GM21381 (cell line): ENCODE data around the gene ITPR1.
"Not testable (repeated sequence)": the region's sequence is repeated elsewhere in the genome, so short reads cannot be mapped to it uniquely, and the experiment has no call there.

ENCODE experiments used
- ATAC-seq: cut with Tn5 transposase; IDR thresholded peaks from one replicate; pipeline ENCODE4 v1.9.1; 2021; ENCODE audit warnings: mild to moderate bottlenecking, moderate library complexity; ENCODE audit not compliant: unreplicated experiment

Gene ITPR1

DNA sequence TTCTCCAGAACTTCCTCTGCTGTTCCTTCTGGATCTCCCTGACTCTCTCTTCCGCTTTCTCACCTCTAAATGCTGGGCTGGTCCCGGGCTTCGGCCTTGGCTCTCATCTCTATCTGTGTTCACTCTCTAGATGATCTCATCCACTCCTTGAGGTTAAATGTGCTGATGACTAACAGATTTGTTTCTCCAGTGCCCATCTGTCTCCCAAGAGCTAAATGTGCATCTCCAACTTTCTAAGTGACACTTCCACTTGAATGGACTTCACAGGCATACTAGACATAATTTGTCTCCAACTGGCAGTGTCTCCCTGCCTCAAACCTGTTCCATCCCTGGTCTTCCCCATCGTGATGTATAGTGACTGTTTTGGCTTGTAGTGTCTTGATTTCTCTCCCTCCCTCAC, 95.3 kb downstream of the ITPR1 start:
- ATAC-seq: no peak

DNA sequence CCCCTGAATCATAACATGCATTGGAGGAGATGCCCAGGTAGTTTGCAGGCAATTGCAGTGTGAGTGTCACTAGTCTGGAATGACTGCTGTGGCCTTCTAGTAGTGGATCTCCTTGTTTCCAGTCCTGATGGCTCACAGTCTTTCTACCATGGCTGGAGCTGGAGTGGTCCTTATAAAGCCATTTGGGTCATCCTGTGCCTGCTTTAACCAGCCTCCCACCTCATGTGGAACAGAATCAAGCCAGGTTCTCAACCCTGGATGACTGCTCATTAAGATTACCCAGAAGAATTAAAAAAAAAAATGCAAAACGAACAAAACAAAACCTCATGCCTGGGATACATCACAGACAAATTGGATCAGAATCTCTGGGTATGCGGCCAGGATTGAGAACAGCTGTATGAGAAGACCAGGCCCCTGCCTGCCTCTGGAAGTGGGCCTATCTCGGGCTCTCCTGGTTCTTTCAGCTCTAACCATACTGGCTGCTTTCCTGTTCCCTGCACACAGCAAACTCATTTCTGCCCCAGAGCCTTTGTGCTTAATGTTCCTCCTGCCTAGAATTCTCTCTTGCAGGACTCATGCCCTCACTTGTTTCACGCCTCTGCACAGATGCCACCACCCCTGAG, 96.4 kb downstream of the ITPR1 start:
- no peak for ATAC-seq

DNA sequence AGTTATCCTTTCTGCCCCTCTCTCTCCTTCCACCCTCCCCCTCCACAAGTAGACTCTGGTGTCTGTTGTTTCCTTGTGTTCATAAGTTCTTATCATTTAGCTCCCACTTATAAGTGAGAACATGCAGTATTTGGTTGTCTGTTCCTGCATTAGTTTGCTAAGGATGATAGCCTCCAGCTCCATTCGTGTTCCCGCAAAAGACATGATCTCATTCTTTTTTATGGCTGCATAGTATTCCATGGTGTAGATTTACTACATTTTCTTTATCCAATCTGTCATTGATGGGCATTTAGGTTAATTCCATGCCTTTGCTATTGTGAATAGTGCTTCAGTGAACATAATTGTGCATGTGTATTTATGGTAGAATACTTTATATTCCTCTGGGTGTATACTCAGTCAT, 97.7 kb downstream of the ITPR1 start:
- ATAC-seq: not testable (repeated sequence)

DNA sequence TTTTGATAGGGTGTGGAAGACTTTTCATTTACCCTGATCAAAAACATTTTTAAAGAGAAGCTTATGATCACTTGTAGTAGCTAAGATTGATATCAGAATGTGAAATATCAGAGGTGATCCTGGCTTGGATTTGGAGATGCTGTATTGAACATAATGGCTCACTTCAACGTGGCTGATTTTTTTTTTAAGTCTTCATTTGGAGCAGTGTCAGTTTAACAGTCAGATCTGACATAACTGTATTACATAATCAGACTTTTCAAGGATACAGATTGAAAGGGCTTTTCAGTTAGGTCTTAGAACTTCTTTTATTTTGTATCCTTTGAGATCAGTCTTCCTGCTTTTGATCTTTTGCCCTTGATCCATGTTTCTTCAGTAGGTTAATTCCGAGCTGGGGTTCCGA, 98.5 kb downstream of the ITPR1 start:
- no peak for ATAC-seq

DNA sequence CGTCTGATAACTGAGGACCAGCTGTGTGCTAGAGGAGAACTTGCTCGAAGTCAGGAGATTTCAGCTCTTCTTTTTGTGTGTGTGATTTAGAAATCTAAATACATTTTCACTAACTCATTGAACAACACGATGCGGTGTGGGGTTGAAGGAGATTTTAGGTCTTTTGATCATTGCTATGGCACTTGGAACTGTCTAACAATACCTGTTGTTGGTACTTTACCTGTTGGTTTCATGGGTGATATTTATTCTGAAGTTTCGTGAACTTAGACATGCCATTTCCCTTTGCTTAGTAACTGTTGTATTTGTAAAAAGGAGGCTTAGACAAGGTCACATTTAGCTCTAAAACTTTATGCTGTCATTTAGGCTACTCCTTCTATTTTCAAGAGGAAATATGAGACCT, 99.9 kb downstream of the ITPR1 start:
- no peak for ATAC-seq

DNA sequence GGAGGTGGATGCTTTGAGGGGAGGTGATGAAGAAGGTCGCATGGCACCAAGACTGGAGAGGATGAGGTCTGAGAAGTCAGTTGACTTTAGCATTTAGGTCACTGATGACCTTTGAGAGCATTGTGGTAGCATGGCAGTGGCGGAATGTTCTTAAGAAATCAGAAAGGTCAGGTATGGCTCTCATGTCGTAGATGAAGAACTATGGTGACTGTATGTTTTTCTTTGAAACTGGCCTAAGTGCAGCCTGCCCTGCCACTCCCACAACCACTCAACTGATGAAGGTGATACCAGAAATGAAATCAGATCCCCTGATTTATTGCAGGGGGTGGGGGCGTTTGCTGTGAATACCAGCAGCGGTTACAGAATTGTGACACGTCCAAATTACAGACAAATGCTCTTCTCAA, 102.6 kb downstream of the ITPR1 start:
- ATAC-seq: no peak

DNA sequence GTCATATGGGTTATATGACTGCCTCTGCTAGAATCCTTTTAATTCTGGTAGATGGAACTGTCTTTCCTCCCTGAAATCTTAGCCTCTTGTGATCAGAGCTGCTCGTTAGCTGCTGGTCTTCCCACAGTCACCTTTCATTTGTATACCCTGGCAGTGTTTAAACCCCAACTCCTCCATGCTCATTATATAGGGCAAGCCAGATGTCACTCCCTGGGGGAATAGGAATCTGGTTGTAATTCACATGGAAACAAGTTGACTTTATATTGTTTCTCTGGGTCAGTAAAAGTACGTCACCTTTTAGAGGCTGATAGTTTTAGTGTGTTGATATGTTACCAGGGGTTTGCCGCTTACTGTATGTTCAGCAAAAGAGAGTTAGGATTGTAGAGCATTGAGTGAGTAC, 103.5 kb downstream of the ITPR1 start:
- no peak for ATAC-seq

DNA sequence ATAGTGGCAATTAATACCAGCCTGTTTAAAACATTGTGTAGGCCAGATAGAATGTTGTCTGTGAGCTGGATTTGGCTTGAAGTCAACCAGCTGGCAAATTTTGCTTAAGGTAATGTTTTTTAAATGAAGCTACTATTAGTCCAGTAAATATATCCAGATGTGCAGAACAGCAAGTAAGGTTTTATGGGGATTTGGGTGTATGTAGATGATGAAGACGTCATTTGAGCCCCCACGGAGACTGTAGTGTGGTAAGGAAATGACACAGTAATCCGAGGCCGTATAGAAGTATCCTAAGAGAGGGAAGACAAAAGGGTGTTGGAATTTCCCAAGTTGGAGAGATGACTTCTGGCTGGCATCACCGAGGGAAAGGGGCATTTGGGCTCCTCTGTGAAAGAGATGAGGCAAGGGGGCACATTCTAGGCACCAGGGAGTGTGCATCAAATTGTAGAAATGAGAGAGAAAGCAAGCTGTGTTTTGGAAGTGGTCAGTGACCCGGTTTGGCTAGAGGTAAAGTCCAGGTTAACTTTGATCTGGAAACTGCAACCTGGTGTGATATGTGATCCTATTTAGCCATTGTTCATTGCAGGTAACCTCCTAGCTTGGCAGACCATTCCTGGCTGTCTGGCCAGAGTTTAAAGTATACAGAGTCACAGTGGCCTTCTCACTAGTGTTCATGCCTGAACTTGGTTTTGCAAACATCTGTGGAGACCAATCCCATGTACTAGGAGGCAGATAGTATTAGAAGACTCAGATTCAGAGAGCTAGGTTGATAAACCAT, 104.2 kb downstream of the ITPR1 start:
- ATAC-seq: no peak

DNA sequence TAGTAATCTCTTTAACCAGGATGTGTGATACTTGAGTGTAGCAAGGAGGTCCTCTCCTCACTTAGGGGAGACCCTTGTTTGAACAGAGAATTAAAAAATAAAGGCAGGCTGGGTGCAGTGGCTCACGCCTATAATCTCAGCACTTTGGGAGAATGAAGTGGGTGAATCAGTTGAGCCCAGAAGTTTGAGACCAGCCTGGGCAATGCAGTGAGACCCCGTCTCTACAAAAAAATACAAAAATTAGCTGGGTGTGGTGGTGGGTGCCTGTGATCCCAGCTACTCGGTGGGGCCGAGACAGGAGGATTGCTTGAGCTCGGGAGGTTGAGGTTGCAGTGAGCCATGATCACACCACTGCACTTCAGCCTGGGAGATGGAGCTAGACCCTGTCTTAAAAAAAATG, 105.1 kb downstream of the ITPR1 start:
- ATAC-seq: not testable (repeated sequence)

DNA sequence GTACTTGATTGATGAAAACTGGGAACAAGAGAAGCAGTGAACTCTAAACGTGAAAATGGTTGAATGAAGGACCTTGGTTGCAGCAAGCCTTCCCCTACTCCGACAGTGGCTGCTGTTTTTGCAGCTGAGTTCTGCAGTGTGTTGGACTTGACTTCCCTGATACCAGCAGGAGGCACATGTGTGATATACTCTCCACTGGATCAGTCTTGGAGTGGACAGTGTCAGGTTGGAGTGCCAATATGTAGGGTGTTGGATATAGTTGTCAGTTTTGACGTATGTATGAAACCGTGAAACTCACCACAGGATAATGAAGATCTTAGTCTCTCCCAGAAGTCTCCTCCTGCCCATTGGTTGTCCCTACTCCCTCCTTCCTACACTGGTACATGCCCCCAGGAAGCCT, 106.5 kb downstream of the ITPR1 start:
- no peak for ATAC-seq

DNA sequence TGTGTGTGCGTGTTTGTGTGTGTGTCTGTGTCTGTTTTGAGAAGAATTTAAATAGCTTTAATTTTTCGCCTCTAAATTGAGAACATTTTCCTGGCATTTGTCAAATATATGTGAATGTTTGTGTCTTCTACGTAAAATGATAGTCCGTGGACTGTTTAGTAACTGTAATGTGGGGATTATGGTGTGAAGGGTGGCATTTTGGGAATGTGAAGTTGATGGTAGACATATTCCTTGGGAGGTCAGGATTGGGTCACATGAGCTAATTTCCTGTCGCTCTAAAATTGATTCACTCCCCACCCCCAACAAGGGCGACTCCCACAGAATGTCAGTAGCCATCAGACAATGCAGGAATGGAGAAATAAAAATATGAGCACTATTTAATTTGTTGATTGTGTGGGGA, 107.3 kb downstream of the ITPR1 start:
- ATAC-seq: no peak

DNA sequence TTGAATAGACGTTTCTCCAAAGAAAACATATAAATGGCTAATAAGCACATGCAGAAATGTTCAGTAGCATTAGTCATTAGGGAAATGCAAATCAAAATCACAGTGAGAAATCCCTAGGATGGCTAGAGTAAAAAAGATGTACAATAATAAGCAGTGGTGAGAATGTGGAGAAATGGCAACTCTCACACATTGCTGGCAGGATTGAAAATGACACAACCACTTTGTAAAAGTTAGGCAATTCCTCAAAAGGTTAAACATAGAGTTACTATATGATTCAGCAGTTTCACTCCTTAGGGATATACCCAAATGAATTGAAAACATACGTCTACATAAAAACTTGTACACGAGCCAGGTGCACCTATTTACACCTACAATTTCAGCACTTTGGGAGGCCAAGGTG, 108.7 kb downstream of the ITPR1 start:
- no peak for ATAC-seq

DNA sequence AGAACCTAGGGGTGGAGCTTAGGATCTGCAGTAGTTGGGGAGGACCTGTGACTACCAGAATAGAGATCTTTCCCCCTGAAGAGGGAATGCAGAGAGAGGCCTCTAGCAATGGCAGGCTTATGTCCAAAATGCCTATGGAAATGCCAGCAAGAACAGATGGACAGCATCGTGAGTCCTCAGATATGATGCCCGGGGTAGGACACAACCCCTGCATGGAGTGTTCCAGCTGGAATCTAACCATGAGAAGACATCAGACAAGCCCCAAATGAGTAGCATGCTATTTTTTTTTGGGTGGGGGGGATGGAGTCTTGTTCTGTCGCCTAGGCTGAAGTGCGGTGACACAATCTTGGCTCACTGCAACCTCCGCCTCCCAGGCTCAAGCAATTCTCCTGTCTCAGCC, 111.5 kb downstream of the ITPR1 start:
- ATAC-seq: no peak

DNA sequence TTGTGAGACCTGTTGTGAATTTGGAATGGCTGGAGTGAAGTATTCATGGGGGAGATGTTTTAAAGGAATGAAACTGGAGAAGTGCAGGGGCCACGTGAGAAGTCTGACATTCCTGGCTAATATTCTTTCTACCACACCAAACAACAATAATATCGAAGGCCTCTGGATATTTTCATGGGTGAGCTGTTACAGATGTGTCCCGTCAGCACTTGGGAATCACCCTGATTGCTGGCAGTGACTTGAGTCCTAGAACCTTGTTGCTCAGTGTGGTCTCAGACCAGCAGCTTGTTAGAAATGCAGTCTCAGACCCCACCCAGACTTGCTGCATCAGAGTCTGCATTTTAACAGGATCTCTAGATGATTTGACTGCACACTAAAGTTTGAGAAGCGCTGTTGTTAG, 113.8 kb downstream of the ITPR1 start:
- ATAC-seq: no peak

DNA sequence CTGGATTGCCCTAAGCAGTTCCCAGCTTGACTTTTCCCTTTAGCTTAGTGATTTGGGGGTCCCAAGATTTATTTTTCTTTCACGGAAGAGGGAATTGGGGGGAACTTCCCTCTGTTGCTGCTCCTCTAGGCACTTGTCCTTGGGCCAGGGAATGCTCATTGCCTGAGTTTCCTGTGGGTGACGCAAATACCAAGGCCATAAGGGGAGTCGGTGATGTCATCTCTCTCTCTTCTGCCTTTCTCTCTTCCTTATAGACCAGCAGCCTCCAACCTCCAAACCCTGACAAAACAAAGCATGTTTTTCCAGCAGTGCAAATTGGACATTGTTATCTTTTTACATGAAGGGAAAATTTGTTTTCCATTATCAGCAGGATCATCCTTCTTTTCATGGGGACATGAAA, 120.2 kb downstream of the ITPR1 start:
- ATAC-seq: no peak

DNA sequence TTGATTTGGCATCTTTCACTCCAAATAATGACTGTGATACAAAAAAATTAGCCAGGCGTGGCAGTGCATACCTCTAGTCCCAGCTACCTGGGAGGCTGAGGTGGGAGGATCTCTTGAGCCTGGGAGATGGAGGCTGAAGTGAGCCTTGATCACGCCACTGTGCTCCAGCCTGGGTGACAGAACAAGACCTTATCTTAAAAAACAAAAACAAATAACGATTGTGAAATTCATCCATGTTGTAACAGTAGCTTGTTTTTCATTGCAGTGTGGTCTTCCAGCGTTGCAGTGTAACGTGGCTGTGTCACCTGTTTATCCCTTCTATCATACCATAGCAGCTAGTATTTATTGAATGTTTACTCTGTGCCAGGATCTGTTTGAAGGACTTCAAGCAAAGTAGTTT, 120.9 kb downstream of the ITPR1 start:
- no peak for ATAC-seq

DNA sequence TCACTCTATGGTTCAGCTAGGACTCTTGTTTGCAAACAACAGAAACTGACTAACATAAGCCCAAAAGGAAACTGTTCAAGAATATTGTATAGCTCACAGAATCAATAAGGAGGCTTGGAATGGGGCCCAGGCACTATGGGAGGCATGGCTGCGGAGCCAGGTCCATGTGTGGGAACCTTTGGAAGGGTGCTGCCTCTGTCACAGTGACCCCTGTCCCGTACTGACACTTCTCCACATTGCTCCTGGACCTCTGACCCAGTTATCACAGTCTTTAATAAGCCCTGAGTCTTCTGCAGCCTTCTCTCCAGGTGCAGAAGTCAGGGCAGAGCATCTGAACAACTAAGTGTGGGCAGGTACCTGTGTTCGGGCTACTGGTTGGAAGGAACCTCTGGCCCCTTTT, 121.8 kb downstream of the ITPR1 start:
- ATAC-seq: no peak

DNA sequence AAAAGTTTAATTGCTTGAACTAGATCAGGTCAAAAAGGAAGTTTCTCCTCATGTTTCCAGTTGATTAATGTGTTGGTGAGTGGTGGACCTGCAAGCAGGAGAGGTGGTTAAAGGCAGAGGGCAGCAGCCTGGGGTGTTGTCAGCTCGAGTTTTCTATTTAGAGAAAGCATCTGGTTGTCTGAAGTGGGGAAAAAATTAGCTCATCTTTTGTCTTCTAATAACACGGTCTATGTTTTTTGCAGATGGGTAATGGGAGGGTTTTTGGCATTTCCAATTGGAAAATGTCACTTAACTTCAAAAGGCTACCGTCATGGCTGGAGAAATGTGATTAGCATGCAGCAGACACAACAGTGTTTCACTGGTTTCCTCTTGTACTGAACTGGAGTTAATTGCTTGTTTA, 122.6 kb downstream of the ITPR1 start:
- ATAC-seq: no peak

DNA sequence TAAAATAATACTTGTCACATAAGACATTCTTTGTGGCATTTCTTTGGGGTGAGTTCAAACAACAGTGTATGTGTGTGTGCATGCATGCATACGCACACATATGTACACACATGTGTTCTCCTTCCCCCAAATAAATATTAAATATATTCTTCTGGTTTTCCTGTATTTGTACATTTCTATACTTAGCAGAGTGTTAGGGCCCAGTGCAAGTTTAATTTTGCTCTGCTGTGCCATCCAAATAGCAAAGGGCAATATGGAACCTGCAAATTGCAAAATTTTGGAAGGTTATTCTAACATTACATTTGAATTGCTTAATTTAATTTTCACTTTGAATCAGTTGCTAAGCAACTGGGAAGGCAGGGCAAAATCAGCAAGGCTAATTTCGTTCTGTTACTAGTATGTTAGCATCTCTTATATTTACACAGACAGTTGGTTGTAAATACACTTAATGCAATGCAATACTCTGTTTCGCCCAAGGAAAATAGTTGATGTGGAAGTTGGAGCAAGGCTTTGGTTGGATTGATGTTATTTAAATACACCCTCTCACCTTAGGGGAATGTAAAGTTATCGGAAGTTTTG, 130.4 kb downstream of the ITPR1 start:
- ATAC-seq: no peak

DNA sequence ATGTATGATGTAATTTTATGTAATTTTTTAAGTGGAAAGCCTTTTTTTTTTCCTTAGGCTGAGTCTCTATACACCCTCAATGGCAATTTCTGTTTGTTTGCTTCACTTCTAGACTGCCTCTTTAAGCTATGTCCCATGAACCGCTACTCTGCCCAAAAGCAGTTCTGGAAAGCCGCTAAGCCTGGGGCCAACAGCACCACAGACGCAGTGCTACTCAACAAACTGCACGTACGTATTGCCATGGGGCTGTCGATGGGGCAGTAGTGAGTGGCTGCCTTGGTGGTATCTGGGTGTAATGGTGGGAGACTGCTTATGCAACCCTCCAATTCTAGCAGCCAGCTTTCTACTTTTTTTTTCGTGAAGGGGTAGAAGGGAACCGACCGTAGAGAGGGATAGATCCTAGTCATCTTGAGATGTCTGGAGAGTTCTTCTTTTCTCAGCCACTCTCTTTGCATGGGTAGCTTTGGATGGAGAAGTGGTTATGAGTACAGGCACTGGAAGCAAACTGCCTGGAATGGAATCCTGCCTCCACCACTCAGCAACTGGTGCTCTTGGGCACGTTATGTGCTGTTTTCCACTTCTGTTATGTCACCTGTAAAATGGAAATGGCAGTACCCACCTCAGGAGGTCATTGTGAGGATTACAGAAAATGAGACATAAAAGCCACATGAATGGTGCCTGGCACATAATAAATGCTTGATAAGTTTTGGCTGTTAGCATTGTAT, 134.7 kb downstream of the ITPR1 start:
- ATAC-seq: no peak

DNA sequence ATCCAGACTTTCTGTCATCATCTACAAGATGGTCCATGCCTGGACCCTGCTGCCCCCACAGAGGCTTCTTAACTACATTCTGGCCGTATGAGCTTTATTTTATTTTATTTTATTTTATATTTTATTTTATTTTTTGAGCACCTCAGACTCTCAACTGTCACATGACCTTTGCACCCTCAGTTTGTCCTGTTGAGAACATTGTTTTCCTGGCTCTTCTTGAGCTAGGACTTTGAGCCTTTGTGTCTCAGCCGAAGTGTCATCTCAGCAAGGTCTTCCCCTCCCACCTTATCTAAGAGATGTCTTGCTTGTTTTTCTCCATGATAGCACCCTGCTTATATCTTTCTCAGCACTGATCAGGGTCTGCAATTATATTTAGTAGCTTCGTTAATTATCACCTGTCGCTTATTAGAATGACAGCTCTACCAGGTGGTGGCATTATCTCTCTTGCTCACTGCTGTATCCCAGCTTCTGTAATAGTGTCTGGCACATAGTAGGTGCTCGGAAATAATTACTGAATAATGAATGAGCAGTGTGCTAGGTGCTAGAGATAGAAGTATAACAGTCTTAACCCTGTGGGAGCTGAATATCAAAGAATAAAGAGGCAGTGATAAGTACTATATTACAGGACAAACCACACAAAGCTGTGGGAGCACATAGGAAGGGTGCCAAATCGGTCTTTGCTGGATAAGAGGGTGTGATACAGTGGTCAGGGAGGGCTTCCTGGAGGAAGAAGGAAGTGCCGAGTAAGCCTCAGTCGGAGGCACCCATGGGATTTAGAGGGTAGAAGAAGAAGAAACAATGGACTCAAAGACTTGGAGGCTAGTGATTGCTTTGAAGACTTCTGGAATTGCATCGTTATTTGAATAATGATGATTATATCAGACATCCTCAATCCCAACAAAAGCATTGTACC, 136.2 kb downstream of the ITPR1 start:
- no peak for ATAC-seq
